H9 (cell line): ENCODE data around the gene CXXC5. TPM values are rescaled to one million over a fixed set of nuclear protein-coding genes. Genes with fewer than 3 reads are reported as not detected.

Experiments
- DNase-seq: peaks from one replicate; pipeline ENCODE4 v3.0.0-alpha.2; 2017
- H2AFZ ChIP-seq: one replicate; pipeline ENCODE4 v1.6.1; 2013; ENCODE audit warnings: mild to moderate bottlenecking, low read length, control low read depth, moderate library complexity
- H2AK5ac ChIP-seq: 2 replicates; pipeline ENCODE4 v1.6.1; 2013; ENCODE audit warnings: low read length, control low read depth, mixed read lengths; ENCODE audit not compliant: insufficient read length
- H2BK120ac ChIP-seq: one replicate; pipeline ENCODE4 v1.6.1; 2013; ENCODE audit warnings: low read depth, mild to moderate bottlenecking, low read length, control low read depth, inconsistent platforms; ENCODE audit not compliant: poor library complexity, severe bottlenecking
- H2BK12ac ChIP-seq: 2 replicates; pipeline ENCODE4 v1.6.1; 2013; ENCODE audit warnings: low read length, control low read depth, mixed read lengths, low read depth; ENCODE audit not compliant: insufficient read length
- H2BK15ac ChIP-seq: 2 replicates; pipeline ENCODE4 v1.6.1; 2013; ENCODE audit warnings: low read depth, low read length, control low read depth
- H2BK20ac ChIP-seq: one replicate; pipeline ENCODE4 v1.6.1; 2013; ENCODE audit warnings: low read depth, mild to moderate bottlenecking, low read length, control low read depth, inconsistent platforms; ENCODE audit not compliant: poor library complexity, severe bottlenecking
- H2BK5ac ChIP-seq: 2 replicates; pipeline ENCODE4 v1.6.1; 2013; ENCODE audit warnings: low read length, control low read depth, mixed read lengths; ENCODE audit not compliant: insufficient read length
- H3K14ac ChIP-seq: 2 replicates; pipeline ENCODE4 v1.6.1; 2013; ENCODE audit warnings: low read length, control low read depth; ENCODE audit not compliant: insufficient read depth
- H3K18ac ChIP-seq: 2 replicates; pipeline ENCODE4 v1.6.1; 2013; ENCODE audit warnings: low read depth, mild to moderate bottlenecking, mixed read lengths, low read length, control low read depth; ENCODE audit not compliant: insufficient read length
- H3K23ac ChIP-seq: 2 replicates; pipeline ENCODE4 v1.6.1; 2013; ENCODE audit warnings: low read length, control low read depth, mixed read lengths, low read depth; ENCODE audit not compliant: insufficient read length
- H3K23me2 ChIP-seq: 2 replicates; pipeline ENCODE4 v1.6.1; 2013; ENCODE audit warnings: low read depth, mild to moderate bottlenecking, mixed read lengths, low read length, control low read depth; ENCODE audit not compliant: insufficient read length, poor library complexity, severe bottlenecking
- H3K27ac ChIP-seq: 2 replicates; pipeline ENCODE4 v1.5.1; 2013; ENCODE audit warnings: low read length, control low read depth, mixed read lengths, low read depth; ENCODE audit not compliant: insufficient read length
- H3K27me3 ChIP-seq: 2 replicates; pipeline ENCODE4 v1.6.1; 2013; ENCODE audit warnings: low read length, control low read depth, inconsistent platforms; ENCODE audit not compliant: insufficient read depth
- H3K4ac ChIP-seq: 2 replicates; pipeline ENCODE4 v1.6.1; 2013; ENCODE audit warnings: low read depth, mild to moderate bottlenecking, control low read depth, inconsistent platforms, low read length, moderate library complexity
- H3K4me1 ChIP-seq: 2 replicates; pipeline ENCODE4 v1.6.1; 2013; ENCODE audit warnings: low read length, control low read depth, inconsistent platforms; ENCODE audit not compliant: insufficient read depth
- H3K4me2 ChIP-seq: 2 replicates; pipeline ENCODE4 v1.6.1; 2013; ENCODE audit warnings: low read length, control low read depth, mixed read lengths; ENCODE audit not compliant: insufficient read length, insufficient read depth
- H3K56ac ChIP-seq: 2 replicates; pipeline ENCODE4 v1.6.1; 2013; ENCODE audit warnings: low read depth, mild to moderate bottlenecking, mixed read lengths, low read length, control low read depth; ENCODE audit not compliant: insufficient read length
- H3K79me1 ChIP-seq: 2 replicates; pipeline ENCODE4 v1.6.1; 2013; ENCODE audit warnings: low read depth, mild to moderate bottlenecking, moderate library complexity, low read length, control low read depth, inconsistent platforms; ENCODE audit not compliant: insufficient read depth, poor library complexity, severe bottlenecking
- H3K79me2 ChIP-seq: 2 replicates; pipeline ENCODE4 v1.6.1; 2013; ENCODE audit warnings: low read length, control low read depth, inconsistent platforms; ENCODE audit not compliant: insufficient read depth
- H3K9ac ChIP-seq: 2 replicates; pipeline ENCODE4 v1.6.1; 2013; ENCODE audit warnings: low read length, control low read depth, mixed read lengths; ENCODE audit not compliant: insufficient read length; ENCODE audit errors: extremely low read depth
- H3K9me3 ChIP-seq: one replicate; pipeline ENCODE4 v1.6.1; 2013; ENCODE audit warnings: low read depth, low read length, inconsistent platforms; ENCODE audit not compliant: control insufficient read depth
- H3T11ph ChIP-seq: one replicate; pipeline ENCODE4 v1.6.1; 2013; ENCODE audit warnings: mild to moderate bottlenecking, low read length, control low read depth, inconsistent platforms
- H4K20me1 ChIP-seq: one replicate; pipeline ENCODE4 v1.6.1; 2013; ENCODE audit not compliant: control insufficient read depth, insufficient read length, insufficient read depth
- H4K5ac ChIP-seq: 2 replicates; pipeline ENCODE4 v1.6.1; 2013; ENCODE audit warnings: low read depth, mild to moderate bottlenecking, mixed read lengths, low read length, control low read depth; ENCODE audit not compliant: insufficient read length
- H4K8ac ChIP-seq: replicated peaks from 2 replicates; pipeline ENCODE4 v1.6.1; 2013; ENCODE audit warnings: low read length, control low read depth, mixed read lengths, low read depth; ENCODE audit not compliant: insufficient read length
- H4K91ac ChIP-seq: 2 replicates; pipeline ENCODE4 v1.6.1; 2013; ENCODE audit warnings: low read depth, mild to moderate bottlenecking, moderate library complexity, mixed read lengths, low read length, control low read depth; ENCODE audit not compliant: insufficient read length
- H3K27ac Mint-ChIP-seq, 3 experiments: 2 replicates in 2 of 3; 3 replicates in 1 of 3; pipeline ENCODE4 v1.8.0; 2020 to 2021; ENCODE audit warnings: mixed read lengths in 3 of 3, mild to moderate bottlenecking in 1 of 3, moderate library complexity in 1 of 3
- H3K27me3 Mint-ChIP-seq: 2 replicates; pipeline ENCODE4 v1.8.0; 2021; ENCODE audit warnings: low read depth, mild to moderate bottlenecking, moderate library complexity, mixed read lengths
- H3K36me3 Mint-ChIP-seq, 3 experiments: 2 replicates in 2 of 3; 3 replicates in 1 of 3; pipeline ENCODE4 v1.8.0; 2020 to 2021; ENCODE audit warnings: low read depth in 3 of 3, mixed read lengths in 3 of 3; ENCODE audit not compliant: insufficient read depth in 1 of 3
- H3K4me1 Mint-ChIP-seq, 2 experiments: 2 replicates each; pipeline ENCODE4 v1.8.0; 2020; ENCODE audit warnings: mixed read lengths in 2 of 2
- H3K4me3 Mint-ChIP-seq, 2 experiments: 2 replicates in 1 of 2; 3 replicates in 1 of 2; pipeline ENCODE4 v1.8.0; 2020 to 2021; ENCODE audit warnings: mild to moderate bottlenecking in 2 of 2, mixed read lengths in 2 of 2, moderate library complexity in 1 of 2
- H3K9me3 Mint-ChIP-seq, 2 experiments: 2 replicates in 1 of 2; 3 replicates in 1 of 2; pipeline ENCODE4 v1.8.0; 2020; ENCODE audit warnings: mild to moderate bottlenecking in 2 of 2, mixed read lengths in 2 of 2, moderate library complexity in 1 of 2
- CTCF ChIP-seq: fragments of 200-600 bp; sonication (generic); conservative IDR thresholded peaks from 3 replicates; pipeline ENCODE4 v1.8.0; 2021; ENCODE audit warnings: antibody characterized with exemption, mild to moderate bottlenecking
- WGBS: extraction: QIAGEN DNeasy Blood & Tissue Kit; methylation state at CpG from one replicate; pipeline ENCODE4 v1.1.7; 2013; ENCODE audit warnings: missing lambda C conversion rate, low lambda C conversion rate, mixed read lengths; ENCODE audit not compliant: insufficient read length; ENCODE audit errors: extremely low coverage; 5-methylcytosine and 5-hydroxymethylcytosine counted together
- total RNA-seq: library from RNA; stranded (reverse); gene quantifications from 2 replicates; pipeline ENCODE4 v1.2.1, GENCODE V29; 2021

The CXXC5 gene
- total RNA-seq, 1 experiment from 2014 or later, result 105 TPM

- DNase-seq, result no peak
- Mint-ChIP-seq H3K36me3 (peaks cover 0 to 2% (median 0%) of the 10 kb centered on the region in 3 experiments; a peak in 1 of 7 replicates), H3K27ac (peak overlapping the region; percentile 72 to 95 (median 76); a peak in 2 of 7 replicates), H3K9me3 (no peaks in the 10 kb centered on the region), H3K27me3 (peaks cover 38% of the 10 kb centered on the region), H3K4me3 (peak overlapping the region in 1 of 2 experiments; percentile 48; a peak in 1 of 5 replicates), H3K4me1 (peaks cover 47 to 51% of the 10 kb centered on the region in 2 experiments)
- Histone ChIP-seq H3K4me2 (no peak overlapping the region), H3K27ac (no peak overlapping the region), H2AK5ac (no peak overlapping the region), H3K56ac (no peak overlapping the region), H3K14ac (no peak overlapping the region), H2BK12ac (no peak overlapping the region), H3K4me1 (peaks cover 10% of the 10 kb centered on the region), H3K23ac (no peak overlapping the region), H2BK120ac (no peak overlapping the region), H3K23me2 (peaks cover 7% of the 10 kb centered on the region), H4K20me1 (no peaks in the 10 kb centered on the region), H3K9me3 (no peaks in the 10 kb centered on the region), H2BK20ac (no peak overlapping the region), H3T11ph (no peak overlapping the region), H3K79me1 (no peaks in the 10 kb centered on the region), H4K8ac (no peak overlapping the region), H3K27me3 (no peaks in the 10 kb centered on the region), H2BK5ac (no peak overlapping the region), H3K18ac (no peak overlapping the region), H4K5ac (no peak overlapping the region), H3K4ac (no peak overlapping the region), H3K79me2 (no peaks in the 10 kb centered on the region), H3K9ac (no peak overlapping the region), H4K91ac (no peak overlapping the region), H2AFZ (no peak overlapping the region), H2BK15ac (no peak overlapping the region)
- no CpG with 5 or more reads among the region's 3 CpGs for whole genome bisulfite sequencing
- TF ChIP-seq CTCF, result no peak
Observed at GRCh38 chr5:139700711-139701055, 52.5 kb downstream of the CXXC5 start.
